H1 (cell line): ENCODE data around the gene TMEM271. TPM values are rescaled to one million over a fixed set of nuclear protein-coding genes. Genes with fewer than 3 reads are reported as not detected.

Experiments
- CTCF ChIA-PET: fragments of 300-600 bp; sonication (Branson Sonifier 250); formaldehyde crosslinking; loops from one replicate; lab custom pipeline; 2021; ENCODE audit not compliant: partially characterized antibody; lab: Charles Lee
- POLR2A ChIA-PET: fragments of 300-600 bp; sonication (Branson Sonifier 250); formaldehyde crosslinking; loops from one replicate; lab custom pipeline; 2021; ENCODE audit warnings: inconsistent platforms; ENCODE audit not compliant: partially characterized antibody; lab: Charles Lee
- DNase-seq, 2 experiments: peaks; one replicate each; pipeline versions ENCODE4 v3.0.0 to v3.0.0-alpha.2; 2010 to 2022; ENCODE audit warnings: low spot score in 2 of 2, low read depth in 1 of 2, mixed read lengths in 1 of 2
- FAIRE-seq: peaks from 2 replicates; lab custom pipeline; 2011; peaks lifted over from hg19 to GRCh38; lab: Jason Lieb, UNC
- H2AFZ ChIP-seq: 2 replicates; pipeline ENCODE4 v1.8.1; 2012; ENCODE audit warnings: low read length, inconsistent platforms
- H2AK5ac ChIP-seq: 2 replicates; pipeline ENCODE4 v1.6.1; 2013; ENCODE audit warnings: low read depth, low read length
- H2BK120ac ChIP-seq: replicated peaks from 2 replicates; pipeline ENCODE3; 2013; ENCODE audit warnings: low read depth, low read length, inconsistent platforms
- H2BK12ac ChIP-seq: 2 replicates; pipeline ENCODE4 v1.6.1; 2013; ENCODE audit warnings: low read depth, low read length
- H2BK15ac ChIP-seq: 2 replicates; pipeline ENCODE4 v1.6.1; 2013; ENCODE audit warnings: low read length
- H2BK20ac ChIP-seq: 2 replicates; pipeline ENCODE4 v1.6.1; 2013; ENCODE audit warnings: low read length
- H2BK5ac ChIP-seq: 2 replicates; pipeline ENCODE4 v1.6.1; 2013; ENCODE audit warnings: low read depth, low read length
- H3K14ac ChIP-seq: 2 replicates; pipeline ENCODE4 v1.6.1; 2013; ENCODE audit warnings: inconsistent platforms; ENCODE audit not compliant: insufficient read length
- H3K18ac ChIP-seq: 2 replicates; pipeline ENCODE4 v1.6.1; 2013; ENCODE audit warnings: low read length; ENCODE audit errors: extremely low read depth
- H3K23ac ChIP-seq: 2 replicates; pipeline ENCODE4 v1.6.1; 2013; ENCODE audit warnings: inconsistent platforms; ENCODE audit not compliant: insufficient read length
- H3K23me2 ChIP-seq: 2 replicates; pipeline ENCODE4 v1.6.1; 2013; ENCODE audit warnings: low read depth, low read length
- H3K27ac ChIP-seq: 2 replicates; pipeline ENCODE4 v1.6.1; 2011; ENCODE audit warnings: low read depth, low read length, inconsistent platforms
- H3K27me3 ChIP-seq, 4 experiments: replicated peaks in 1 of 4; 1 replicate in 1 of 4; 2 replicates in 3 of 4; pipeline versions ENCODE4 v1.6.1 to v1.8.1; 2011 to 2013; ENCODE audit warnings: low read length in 3 of 4, mild to moderate bottlenecking in 3 of 4, inconsistent platforms in 2 of 4, mixed read lengths in 2 of 4, moderate library complexity in 1 of 4; ENCODE audit not compliant: control insufficient read depth in 3 of 4, insufficient read depth in 3 of 4; ENCODE audit errors: extremely low read depth in 1 of 4
- H3K36me3 ChIP-seq, 4 experiments: 2 replicates each; pipeline versions ENCODE4 v1.6.1 to v1.8.1; 2011 to 2013; ENCODE audit warnings: mild to moderate bottlenecking in 4 of 4, low read length in 3 of 4, moderate library complexity in 2 of 4, control low read depth in 1 of 4, inconsistent platforms in 1 of 4; ENCODE audit not compliant: insufficient read depth in 4 of 4, control insufficient read depth in 2 of 4
- H3K4ac ChIP-seq: replicated peaks from 2 replicates; pipeline ENCODE3; 2013; ENCODE audit warnings: low read length, low read depth, mixed read lengths, inconsistent platforms; ENCODE audit not compliant: insufficient read length
- H3K4me1 ChIP-seq, 4 experiments: replicated peaks in 1 of 4; 1 replicate in 1 of 4; 2 replicates in 3 of 4; pipeline versions ENCODE4 v1.6.1 to v1.8.1; 2011 to 2013; ENCODE audit warnings: low read length in 3 of 4, inconsistent platforms in 2 of 4, mixed read lengths in 1 of 4; ENCODE audit not compliant: insufficient read depth in 4 of 4, control insufficient read depth in 3 of 4
- H3K4me2 ChIP-seq, 2 experiments: 2 replicates each; pipeline versions ENCODE4 v1.6.1 to v1.8.1; 2011 to 2013; ENCODE audit warnings: low read depth in 2 of 2, low read length in 2 of 2, control low read depth in 1 of 2, inconsistent platforms in 1 of 2, mild to moderate bottlenecking in 1 of 2; ENCODE audit not compliant: insufficient read depth in 1 of 2
- H3K4me3 ChIP-seq, 4 experiments: fragments of 200-600, 300-600 bp in 1 of 4; sonication (generic), shearing (Covaris generic), sonication (Bioruptor Twin) in 1 of 4; 2 replicates each; pipeline versions ENCODE4 v1.5.1 to v1.8.1; 2011 to 2016; ENCODE audit warnings: low read length in 4 of 4, low read depth in 3 of 4, control low read depth in 2 of 4, inconsistent platforms in 2 of 4, mild to moderate bottlenecking in 2 of 4, mixed read lengths in 1 of 4, moderate library complexity in 1 of 4; ENCODE audit not compliant: insufficient read depth in 2 of 4; ENCODE audit errors: extremely low read depth in 1 of 4
- H3K56ac ChIP-seq: replicated peaks from 2 replicates; pipeline ENCODE3; 2013; ENCODE audit warnings: low read depth, mild to moderate bottlenecking, mixed read lengths, low read length, inconsistent platforms; ENCODE audit not compliant: insufficient read length
- H3K79me1 ChIP-seq: 2 replicates; pipeline ENCODE4 v1.6.1; 2013; ENCODE audit warnings: low read depth, low read length, control low read depth
- H3K79me2 ChIP-seq, 2 experiments: 2 replicates each; pipeline versions ENCODE4 v1.6.1 to v1.8.1; 2012 to 2013; ENCODE audit warnings: low read length in 2 of 2, mild to moderate bottlenecking in 2 of 2, inconsistent platforms in 1 of 2; ENCODE audit not compliant: insufficient read depth in 2 of 2, control insufficient read depth in 1 of 2
- H3K9ac ChIP-seq, 4 experiments: replicated peaks in 1 of 4; 1 replicate in 1 of 4; 2 replicates in 3 of 4; pipeline versions ENCODE4 v1.6.1 to v1.8.1; 2011 to 2013; ENCODE audit warnings: low read depth in 3 of 4, low read length in 3 of 4, control low read depth in 2 of 4, mild to moderate bottlenecking in 2 of 4, moderate library complexity in 2 of 4, inconsistent platforms in 1 of 4; ENCODE audit errors: extremely low read depth in 1 of 4
- H3K9me3 ChIP-seq, 2 experiments: 2 replicates each; pipeline versions ENCODE4 v1.6.1 to v1.8.1; 2012 to 2013; ENCODE audit warnings: mild to moderate bottlenecking in 2 of 2, moderate library complexity in 2 of 2, control low read depth in 1 of 2, inconsistent platforms in 1 of 2, low read depth in 1 of 2, low read length in 1 of 2, mixed read lengths in 1 of 2; ENCODE audit not compliant: insufficient read depth in 2 of 2
- H4K20me1 ChIP-seq, 2 experiments: replicated peaks in 1 of 2; 2 replicates each; pipeline versions ENCODE3 to v1.8.1; 2011 to 2013; ENCODE audit warnings: inconsistent platforms in 2 of 2, low read length in 2 of 2, mild to moderate bottlenecking in 1 of 2; ENCODE audit not compliant: insufficient read depth in 2 of 2, control insufficient read depth in 1 of 2
- H4K5ac ChIP-seq: 2 replicates; pipeline ENCODE4 v1.6.1; 2013; ENCODE audit warnings: low read length, low read depth, mixed read lengths, inconsistent platforms; ENCODE audit not compliant: insufficient read length
- H4K8ac ChIP-seq: 2 replicates; pipeline ENCODE4 v1.8.0; 2013; ENCODE audit warnings: mild to moderate bottlenecking, moderate library complexity, low read length, inconsistent platforms; ENCODE audit not compliant: insufficient read depth; ENCODE audit errors: extremely low read depth
- H4K91ac ChIP-seq: replicated peaks from 2 replicates; pipeline ENCODE3; 2013; ENCODE audit warnings: low read length, mixed read lengths, inconsistent platforms; ENCODE audit not compliant: insufficient read length
- CBX5 ChIP-seq: fragments of 300-800, 300-1000 bp; sonication (generic); IDR thresholded peaks from 2 replicates; pipeline ENCODE4 v1.7.1; 2016; ENCODE audit warnings: antibody characterized with exemption, low read length, low read depth
- CEBPB ChIP-seq: IDR thresholded peaks from 2 replicates; pipeline ENCODE4 v1.6.1; 2012; ENCODE audit warnings: low read depth, low read length
- CHD2 ChIP-seq: IDR thresholded peaks from 2 replicates; pipeline ENCODE4 v1.6.1; 2012; ENCODE audit warnings: low read length, improper control_type of control experiment
- RFX5 ChIP-seq: IDR thresholded peaks from 2 replicates; pipeline ENCODE4 v1.6.1; 2011; ENCODE audit warnings: low read depth, low read length, improper control_type of control experiment, borderline replicate concordance
- RNF2 ChIP-seq: fragments of 200-900, 300-1000 bp; sonication (generic); IDR thresholded peaks from 2 replicates; pipeline ENCODE4 v1.7.1; 2016; ENCODE audit warnings: borderline replicate concordance, low read depth, mild to moderate bottlenecking, antibody characterized with exemption, low read length; ENCODE audit not compliant: poor library complexity, severe bottlenecking; ENCODE audit errors: missing control alignments
- WGBS, 2 experiments: shearing (Covaris generic) in 1 of 2; methylation state at CpG; one replicate each; pipeline versions ENCODE4 v1.1.6 to v1.1.7; 2013 to 2015; ENCODE audit warnings: low lambda C conversion rate in 2 of 2, mixed read lengths in 2 of 2, inconsistent platforms in 1 of 2, low coverage in 1 of 2, missing lambda C conversion rate in 1 of 2; ENCODE audit not compliant: insufficient replicate concordance in 2 of 2, insufficient coverage in 1 of 2, insufficient read length in 1 of 2; ENCODE audit errors: extremely low coverage in 1 of 2, missing lambda C conversion rate in 1 of 2; 5-methylcytosine and 5-hydroxymethylcytosine counted together
- polyA plus RNA-seq, 7 experiments: library from polyadenylated mRNA; depleted of rRNA in 3 of 7; stranded (reverse) in 5 of 7; unstranded in 2 of 7; fragments of >200 nt in 5 of 7; fragments of 200-250 nt in 2 of 7; gene quantifications; 1 replicate in 5 of 7; 2 replicates in 1 of 7; 4 replicates in 1 of 7; pipeline versions ENCODE4 v1.2.1 to v1.2.3, GENCODE V29; 2011 to 2013; ENCODE audit warnings: missing spikeins in 2 of 7, mixed read lengths in 2 of 7
- total RNA-seq: library from RNA; stranded (reverse); fragmentation: NEBNext Ultra II Directional; extraction: Animal tissue kit (Norgen Biotek cat#: 25700); gene quantifications from 2 replicates; pipeline ENCODE4 v1.2.1, GENCODE V29; 2021

Gene TMEM271
- total and polyA plus RNA-seq, 2 of the 8 experiments (the other 6 are each of a cell fraction or from before 2014, with no cell fraction given), result 0.08 to 0.35 TPM

DNA sequence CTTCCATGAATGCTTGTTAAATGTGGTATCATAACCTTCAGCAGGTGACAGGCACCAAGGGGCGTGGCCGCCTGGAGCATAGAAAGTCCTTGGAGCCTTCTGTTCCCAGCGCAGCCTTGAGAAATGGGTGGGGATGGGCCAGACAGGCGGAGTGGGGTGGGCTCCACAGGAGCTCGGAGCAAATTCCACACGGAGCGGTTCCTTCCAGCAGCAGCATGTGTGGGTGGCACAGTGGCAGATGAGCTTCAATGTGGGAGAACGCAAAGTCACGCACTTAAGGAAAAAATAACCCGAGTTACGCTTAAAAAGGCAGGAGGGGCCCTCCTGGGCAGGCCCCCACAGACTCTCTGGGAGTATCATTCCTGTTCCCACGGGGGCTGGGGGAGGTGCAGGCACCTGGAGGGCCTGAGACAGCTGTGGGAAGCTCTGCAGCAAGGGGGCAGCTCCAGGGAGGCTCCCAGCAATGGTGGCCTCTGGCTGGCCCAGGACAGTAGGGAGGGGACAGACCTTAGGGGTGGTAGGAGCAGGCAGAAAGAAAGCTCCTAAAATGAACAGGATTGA lies 15.3 kb downstream of the TMEM271 start:
- Histone ChIP-seq H4K91ac (no peak overlapping the region), H3K9me3 (peaks cover 16 to 21% of the 10 kb centered on the region in 2 experiments), H3K4me3 (no peak overlapping the region), H2BK120ac (no peak overlapping the region), H3K4me2 (no peak overlapping the region), H3K56ac (no peak overlapping the region), H3K18ac (no peak overlapping the region), H2BK15ac (no peak overlapping the region), H3K23ac (no peak overlapping the region), H3K27ac (no peak overlapping the region), H3K36me3 (no peaks in the 10 kb centered on the region), H2AK5ac (no peak overlapping the region), H3K9ac (no peak overlapping the region), H2BK20ac (no peak overlapping the region), H3K27me3 (no peaks in the 10 kb centered on the region), H4K20me1 (no peaks in the 10 kb centered on the region), H3K23me2 (no peaks in the 10 kb centered on the region)
- WGBS, 2 experiments, result 91% methylated on average over 12 of the region's 12 CpGs; no CpG with 5 or more reads in 1 of the 2 experiments
- FAIRE-seq, result no peak
- DNase-seq, result no peak
- POLR2A ChIA-PET, result interaction anchor here (0.6 to 1.7 kb wide), 2 partner anchors 8 to 162 kb away, joined by 3 read pairs; no protein-coding TSS in a partner anchor
- TF ChIP-seq RFX5 (no peak), CHD2 (no peak), CEBPB (no peak), CBX5 (no peak), RNF2 (no peak)
- TF ChIP-seq, all 59 proteins: peak for 0
- no peak overlapping the region for H3K14ac ChIP-seq
- no peaks in the 10 kb centered on the region for H3K79me2 ChIP-seq
- H2BK12ac ChIP-seq, result no peak overlapping the region
- CTCF ChIA-PET, result interaction anchor here (0.6 to 1.1 kb wide), 3 partner anchors 60 to 481 kb away, joined by 3 to 4 read pairs (median 3); no protein-coding TSS in a partner anchor
- H2AFZ ChIP-seq, result no peak overlapping the region
- H2BK5ac ChIP-seq, result no peak overlapping the region
- H3K4ac ChIP-seq, result no peak overlapping the region
- H4K8ac ChIP-seq, result no peak overlapping the region
- H4K5ac ChIP-seq, result no peak overlapping the region
- H3K79me1 ChIP-seq, result no peaks in the 10 kb centered on the region
- no peaks in the 10 kb centered on the region for H3K4me1 ChIP-seq
